ENCODE results near the gene TMEM53. TPM values are rescaled to one million over a fixed set of nuclear protein-coding genes. Genes with fewer than 3 reads are reported as not detected.

The TMEM53 gene
- total RNA-seq, 1 donor from 2014 or later = 14.1 TPM

GRCh38 chr1:44650159-44650831 is 24.0 kb downstream of the TMEM53 start:
- TF ChIP-seq, protein P1, sequence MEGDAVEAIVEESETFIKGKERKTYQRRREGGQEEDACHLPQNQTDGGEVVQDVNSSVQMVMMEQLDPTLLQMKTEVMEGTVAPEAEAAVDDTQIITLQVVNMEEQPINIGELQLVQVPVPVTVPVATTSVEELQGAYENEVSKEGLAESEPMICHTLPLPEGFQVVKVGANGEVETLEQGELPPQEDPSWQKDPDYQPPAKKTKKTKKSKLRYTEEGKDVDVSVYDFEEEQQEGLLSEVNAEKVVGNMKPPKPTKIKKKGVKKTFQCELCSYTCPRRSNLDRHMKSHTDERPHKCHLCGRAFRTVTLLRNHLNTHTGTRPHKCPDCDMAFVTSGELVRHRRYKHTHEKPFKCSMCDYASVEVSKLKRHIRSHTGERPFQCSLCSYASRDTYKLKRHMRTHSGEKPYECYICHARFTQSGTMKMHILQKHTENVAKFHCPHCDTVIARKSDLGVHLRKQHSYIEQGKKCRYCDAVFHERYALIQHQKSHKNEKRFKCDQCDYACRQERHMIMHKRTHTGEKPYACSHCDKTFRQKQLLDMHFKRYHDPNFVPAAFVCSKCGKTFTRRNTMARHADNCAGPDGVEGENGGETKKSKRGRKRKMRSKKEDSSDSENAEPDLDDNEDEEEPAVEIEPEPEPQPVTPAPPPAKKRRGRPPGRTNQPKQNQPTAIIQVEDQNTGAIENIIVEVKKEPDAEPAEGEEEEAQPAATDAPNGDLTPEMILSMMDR (conservative IDR thresholded peaks at IDR 0.05) = no peak
- no peaks in the 10 kb centered on the region for H3K27me3 Mint-ChIP-seq (ENCODE audit: low read depth)
- H3K9me3 Mint-ChIP-seq = no peaks in the 10 kb centered on the region
- no peak overlapping the region for H3K27ac Mint-ChIP-seq (ENCODE audit: unreplicated experiment)
- DNase-seq (ENCODE audit: low read depth, low spot score) = no peak
- peaks cover 17% of the 10 kb centered on the region for H3K4me1 Mint-ChIP-seq
- peaks cover 5% of the 10 kb centered on the region for H3K36me3 Mint-ChIP-seq (ENCODE audit: low read depth)
- H3K4me3 Mint-ChIP-seq = no peak overlapping the region

DNA sequence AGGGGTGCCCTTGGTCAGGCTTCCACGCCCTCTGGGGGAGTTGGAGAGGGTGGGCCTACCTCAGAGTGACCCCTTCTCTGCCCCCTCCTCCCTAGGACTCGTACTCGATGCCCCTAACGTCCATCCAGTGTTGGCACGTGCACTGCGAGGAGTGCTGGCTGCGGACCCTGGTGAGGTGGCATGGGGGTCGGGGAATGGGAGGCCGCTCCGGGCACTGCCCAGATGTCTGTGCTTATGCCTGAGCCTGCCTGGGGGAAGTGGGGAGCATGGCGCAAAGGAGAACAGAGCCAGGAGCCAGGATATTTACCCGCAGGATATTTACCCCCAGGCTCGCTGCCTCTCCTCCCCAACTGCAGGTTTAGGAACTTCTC is 24.5 kb downstream of the TMEM53 start:
- Mint-ChIP-seq H3K4me3 (no peak overlapping the region), H3K27ac (ENCODE audit: unreplicated experiment) (no peak overlapping the region), H3K4me1 (peaks cover 17% of the 10 kb centered on the region), H3K9me3 (no peaks in the 10 kb centered on the region), H3K36me3 (ENCODE audit: low read depth) (peaks cover 5% of the 10 kb centered on the region), H3K27me3 (ENCODE audit: low read depth) (no peaks in the 10 kb centered on the region)
- no peak for DNase-seq (ENCODE audit: low read depth, low spot score)
- TF ChIP-seq, protein P1 (conservative IDR thresholded peaks at IDR 0.05) = no peak

- Mint-ChIP-seq H3K4me1 (peaks cover 17% of the 10 kb centered on the region), H3K4me3 (no peak overlapping the region), H3K36me3 (ENCODE audit: low read depth) (peaks cover 5% of the 10 kb centered on the region), H3K27me3 (ENCODE audit: low read depth) (no peaks in the 10 kb centered on the region), H3K27ac (ENCODE audit: unreplicated experiment) (peak overlapping the region; percentile 87), H3K9me3 (no peaks in the 10 kb centered on the region)
- TF ChIP-seq, protein P1 (conservative IDR thresholded peaks at IDR 0.05) = no peak
- no peak for DNase-seq (ENCODE audit: low read depth, low spot score)
Measured at GRCh38 chr1:44648529-44649250, 25.6 kb downstream of the TMEM53 start.

GRCh38 chr1:44647896-44648295 is 26.4 kb downstream of the TMEM53 start:
- Mint-ChIP-seq H3K36me3 (ENCODE audit: low read depth) (peaks cover 5% of the 10 kb centered on the region), H3K27ac (ENCODE audit: unreplicated experiment) (peak overlapping the region; percentile 85), H3K4me1 (peaks cover 17% of the 10 kb centered on the region), H3K27me3 (ENCODE audit: low read depth) (no peaks in the 10 kb centered on the region), H3K4me3 (no peak overlapping the region), H3K9me3 (no peaks in the 10 kb centered on the region)
- TF ChIP-seq, protein P1 (conservative IDR thresholded peaks at IDR 0.05) = no peak
- no peak for DNase-seq (ENCODE audit: low read depth, low spot score)

DNA sequence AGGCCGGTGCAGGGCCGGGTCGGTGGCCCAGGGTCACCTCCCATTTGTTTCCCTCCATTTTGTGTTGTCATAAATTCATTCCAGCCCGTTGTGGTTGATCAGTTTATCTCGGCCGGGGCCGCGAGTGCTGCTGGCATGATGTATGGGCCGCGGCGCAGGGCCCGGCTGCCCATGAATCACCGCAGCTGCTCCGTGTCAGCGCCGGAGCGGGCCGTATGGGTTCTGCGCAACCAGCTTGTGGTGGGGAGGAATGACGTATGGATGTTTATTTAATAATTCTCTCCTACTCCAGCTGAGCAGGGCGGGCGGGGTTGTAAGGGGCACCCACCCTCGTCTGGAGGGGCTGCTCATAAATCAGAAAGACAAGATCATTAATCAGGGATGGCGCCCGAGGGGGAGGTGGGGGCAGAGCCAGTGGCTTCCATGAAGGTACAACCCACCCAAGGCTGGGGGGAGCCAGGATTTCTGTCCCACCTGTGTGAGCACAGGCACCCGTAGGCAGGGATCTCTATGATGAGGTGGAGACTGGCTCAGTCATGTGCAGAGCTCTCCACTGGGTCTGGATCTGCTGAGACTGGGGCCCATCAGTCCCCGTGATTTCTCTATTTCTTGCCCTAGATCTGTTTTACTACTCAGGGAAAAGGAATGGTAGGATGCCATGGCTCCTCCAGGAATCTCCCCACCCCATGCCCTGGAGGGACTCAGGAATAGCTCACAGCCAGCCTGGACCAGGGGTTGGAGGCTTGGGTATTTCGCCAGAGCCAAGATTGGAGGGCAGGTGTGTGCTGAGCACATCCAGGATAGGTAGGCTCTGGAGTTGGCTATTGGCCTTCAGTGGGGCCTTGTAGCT is 27.8 kb downstream of the TMEM53 start:
- Mint-ChIP-seq H3K4me3 (no peak overlapping the region), H3K36me3 (ENCODE audit: low read depth) (peaks cover 7% of the 10 kb centered on the region), H3K27ac (ENCODE audit: unreplicated experiment) (no peak overlapping the region), H3K9me3 (no peaks in the 10 kb centered on the region), H3K27me3 (ENCODE audit: low read depth) (no peaks in the 10 kb centered on the region), H3K4me1 (peaks cover 22% of the 10 kb centered on the region)
- TF ChIP-seq, protein P1 (conservative IDR thresholded peaks at IDR 0.05) = no peak
- no peak for DNase-seq (ENCODE audit: low read depth, low spot score)
